ENCODE results near the gene WNT8A.

The WNT8A gene

GRCh38 chr5:138107213-138107612, 23.4 kb downstream of the WNT8A start:
- TF ChIP-seq CTCF (IDR thresholded peaks at IDR 0.05; ENCODE audit: insufficient read depth, low read length, poor library complexity, severe bottlenecking): no peak
- no peak for DNase-seq (ENCODE audit: extremely low read depth, insufficient read length)
- no peak overlapping the region for H3K4me3 ChIP-seq (replicated peaks; ENCODE audit: low read depth, low read length)
- no peaks in the 10 kb centered on the region; the same call in 1 of the 2 replicates for H3K27me3 ChIP-seq (replicated peaks; ENCODE audit: control insufficient read depth, insufficient read depth, low read length)
- H3K36me3 ChIP-seq (ENCODE audit: control insufficient read depth, insufficient read depth, low read length): no peaks in the 10 kb centered on the region

- H3K27me3 ChIP-seq (replicated peaks; ENCODE audit: control insufficient read depth, insufficient read depth, low read length): no peaks in the 10 kb centered on the region; the same call in 1 of the 2 replicates
- no peak for TF ChIP-seq CTCF (IDR thresholded peaks at IDR 0.05; ENCODE audit: insufficient read depth, low read length, poor library complexity, severe bottlenecking)
- no peak for DNase-seq (ENCODE audit: extremely low read depth, insufficient read length)
Measured at GRCh38 chr5:138109463-138110265, 25.8 kb downstream of the WNT8A start.

GRCh38 chr5:138110266-138110963, 26.6 kb downstream of the WNT8A start:
- Histone ChIP-seq H3K27me3 (replicated peaks; ENCODE audit: control insufficient read depth, insufficient read depth, low read length) (no peaks in the 10 kb centered on the region; the same call in 1 of the 2 replicates), H3K4me3 (replicated peaks; ENCODE audit: low read depth, low read length) (no peak overlapping the region), H3K36me3 (ENCODE audit: control insufficient read depth, insufficient read depth, low read length) (no peaks in the 10 kb centered on the region)
- no peak for DNase-seq (ENCODE audit: extremely low read depth, insufficient read length)
- TF ChIP-seq CTCF (IDR thresholded peaks at IDR 0.05; ENCODE audit: insufficient read depth, low read length, poor library complexity, severe bottlenecking): no peak

More at GRCh38 chr5:138109463-138110265, 25.8 kb downstream of the WNT8A start:
- no peaks in the 10 kb centered on the region for H3K36me3 ChIP-seq (ENCODE audit: control insufficient read depth, insufficient read depth, low read length)
- no peak overlapping the region for H3K4me3 ChIP-seq (replicated peaks; ENCODE audit: low read depth, low read length)

GRCh38 chr5:138111181-138111580, 27.3 kb downstream of the WNT8A start:
- H3K36me3 ChIP-seq (ENCODE audit: control insufficient read depth, insufficient read depth, low read length): no peaks in the 10 kb centered on the region
- no peak for DNase-seq (ENCODE audit: extremely low read depth, insufficient read length)
- no peak for TF ChIP-seq CTCF (IDR thresholded peaks at IDR 0.05; ENCODE audit: insufficient read depth, low read length, poor library complexity, severe bottlenecking)
- no peaks in the 10 kb centered on the region; the same call in 1 of the 2 replicates for H3K27me3 ChIP-seq (replicated peaks; ENCODE audit: control insufficient read depth, insufficient read depth, low read length)
- H3K4me3 ChIP-seq (replicated peaks; ENCODE audit: low read depth, low read length): no peak overlapping the region

- DNase-seq (ENCODE audit: extremely low read depth, insufficient read length): no peak
- H3K36me3 ChIP-seq (ENCODE audit: control insufficient read depth, insufficient read depth, low read length): no peaks in the 10 kb centered on the region
- no peak overlapping the region for H3K4me3 ChIP-seq (replicated peaks; ENCODE audit: low read depth, low read length)
- no peaks in the 10 kb centered on the region; the same call in 1 of the 2 replicates for H3K27me3 ChIP-seq (replicated peaks; ENCODE audit: control insufficient read depth, insufficient read depth, low read length)
- no peak for TF ChIP-seq CTCF (IDR thresholded peaks at IDR 0.05; ENCODE audit: insufficient read depth, low read length, poor library complexity, severe bottlenecking)
Measured at GRCh38 chr5:138111937-138112336, 28.1 kb downstream of the WNT8A start.

Data from GM06990 (cell line).